Motor neuron (in vitro differentiated cells): ENCODE results near the gene CHMP4B. TPM values are rescaled to one million over a fixed set of nuclear protein-coding genes. Genes with fewer than 3 reads are reported as not detected.

Experiments used
- ATAC-seq, 8 experiments: fragments of 200-7000 bp; cut with Tn5 transposase; replicated peaks in 6 of 8; 2 replicates each; pipeline ENCODE4 v1.8.0; 2021; ENCODE audit warnings: mild to moderate bottlenecking in 8 of 8, moderate library complexity in 8 of 8
- H3K27ac ChIP-seq, 2 donors: fragments of 250-450 bp; sonication (Bioruptor Pico); 2 replicates each; pipeline ENCODE4 v1.9.0; 2021; ENCODE audit warnings: antibody characterized with exemption in 2 of 2, mild to moderate bottlenecking in 2 of 2, moderate library complexity in 1 of 2
- H3K4me1 ChIP-seq, 2 donors: fragments of 250-450 bp; sonication (Bioruptor Pico); replicated peaks in 1 of 2; 2 replicates each; pipeline ENCODE4 v1.6.1; 2021; ENCODE audit warnings: antibody characterized with exemption in 2 of 2, mild to moderate bottlenecking in 2 of 2, moderate library complexity in 1 of 2
- H3K4me3 ChIP-seq, 5 donors: fragments of 250-450 bp; sonication (Bioruptor Pico); 2 replicates each; pipeline ENCODE4 v1.9.0; 2021; ENCODE audit warnings: antibody characterized with exemption in 5 of 5, mild to moderate bottlenecking in 5 of 5, moderate library complexity in 4 of 5
- WGBS, 10 experiments: fragments of 450-650 bp; shearing (Covaris generic); methylation state at CpG; one replicate each; pipeline ENCODE4 v1.0.0; 2022; 5-methylcytosine and 5-hydroxymethylcytosine counted together
- in situ Hi-C, 9 experiments: fragments of 400-800 bp; cut with MboI; loops; one replicate each; pipeline ENCODE4 v1.15.0; 2021; ENCODE audit warnings: low sequenced_read_pairs in 9 of 9, low pct_unique_long_range_greater_than_20kb in 2 of 9; ENCODE audit not compliant: unreplicated experiment in 9 of 9
- total RNA-seq, 8 experiments: library from RNA; unstranded; fragments of 300-600 nt; gene quantifications; 2 replicates each; pipeline versions ENCODE4 v1.2.3 to v1.2.4, GENCODE V29; 2022

The CHMP4B gene
- total RNA-seq, 8 experiments from 2014 or later, result 30.3 to 74.5 (median 54.4) TPM

- H3K4me1 ChIP-seq, result peaks cover 31 to 42% of the 10 kb centered on the region in 2 donors
- no peak overlapping the region for H3K4me3 ChIP-seq
- H3K27ac ChIP-seq, result no peak overlapping the region
- in situ Hi-C loops, result no loop called here
- ATAC-seq, result peak in 1 of 8 experiments; percentile 23
- 69 to 97% (median 86%) methylated on average over 3 to 8 of the region's 8 CpGs; no CpG with 5 or more reads in 2 of the 10 experiments for WGBS, 10 experiments
These were observed 27.1 kb downstream of the CHMP4B start for GRCh38 chr20:33838035-33838864.

- no peak overlapping the region for H3K27ac ChIP-seq
- WGBS, 10 experiments, result 100% methylated on average over 1 to 3 of the region's 3 CpGs; no CpG with 5 or more reads in 2 of the 10 experiments
- in situ Hi-C loops, result no loop called here
- ATAC-seq, result peak in 1 of 8 experiments; percentile 28
- H3K4me1 ChIP-seq, result peaks cover 24 to 40% of the 10 kb centered on the region in 2 donors
- H3K4me3 ChIP-seq, result no peak overlapping the region
These were observed 28.4 kb downstream of the CHMP4B start for GRCh38 chr20:33839591-33839990.

DNA sequence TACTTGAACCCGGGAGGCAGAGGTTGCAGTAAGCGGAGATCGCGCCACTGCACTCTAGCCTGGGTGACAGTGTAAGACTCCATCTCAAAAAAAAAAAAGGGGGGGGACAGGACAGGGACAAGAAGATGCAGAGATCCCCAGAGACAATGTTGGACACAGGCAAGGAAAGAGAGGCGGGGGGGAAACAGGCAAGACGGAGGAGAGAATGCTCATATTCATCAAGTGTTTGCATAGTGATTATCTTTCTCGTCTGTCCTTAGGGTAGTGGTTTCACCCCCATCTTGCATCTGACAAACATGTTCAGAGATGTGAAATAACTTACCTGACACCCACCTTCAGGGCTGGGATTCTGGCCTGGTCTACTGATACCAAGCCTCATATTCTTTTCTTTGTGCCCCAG is 29.0 kb downstream of the CHMP4B start:
- 79 to 100% (median 92%) methylated on average over 1 to 6 of the region's 7 CpGs; no CpG with 5 or more reads in 3 of the 10 experiments for WGBS, 10 experiments
- no peak overlapping the region for H3K27ac ChIP-seq
- peaks cover 24 to 40% of the 10 kb centered on the region in 2 donors for H3K4me1 ChIP-seq
- H3K4me3 ChIP-seq, result no peak overlapping the region
- ATAC-seq, result peak in 1 of 8 experiments; percentile 77
- in situ Hi-C loops, result no loop called here

DNA sequence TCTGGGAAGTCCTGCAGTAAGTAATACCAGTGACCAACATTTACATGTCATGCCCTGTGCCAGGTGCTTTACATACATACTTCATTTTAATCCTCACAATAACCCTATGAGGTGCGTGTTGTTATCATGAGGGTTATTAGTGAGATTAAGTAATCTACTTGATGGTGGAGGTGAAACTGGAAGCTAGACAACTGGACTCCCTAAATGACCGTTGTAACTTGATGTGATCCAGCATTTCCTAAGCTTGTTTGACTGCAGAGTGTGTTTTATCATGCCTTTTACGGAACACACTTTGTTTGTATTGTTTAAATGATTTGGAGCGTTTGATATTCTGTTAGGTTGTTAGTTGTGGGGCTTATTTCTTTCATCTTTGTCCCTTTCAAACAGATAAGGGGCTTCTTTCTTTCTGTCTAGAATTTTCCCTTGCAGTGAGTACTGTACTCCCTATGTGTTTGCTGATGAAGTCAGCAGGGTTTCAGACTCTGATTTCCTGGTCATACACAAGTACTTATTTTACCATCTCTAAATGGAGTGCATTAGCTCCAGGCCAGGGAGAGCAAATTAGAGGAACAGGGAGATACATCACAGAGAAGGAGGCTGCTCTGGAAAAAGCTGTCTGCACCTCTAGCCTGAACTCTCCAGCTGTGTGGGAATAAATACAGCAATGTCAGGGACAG is 29.7 kb downstream of the CHMP4B start:
- in situ Hi-C loops, result no loop called here
- Histone ChIP-seq H3K27ac (no peak overlapping the region), H3K4me1 (peaks cover 24 to 38% of the 10 kb centered on the region in 2 donors), H3K4me3 (no peak overlapping the region)
- ATAC-seq, result peak in 4 of 8 experiments; percentile 35 to 53 (median 43)
- WGBS, 10 experiments, result 68 to 100% (median 83%) methylated on average over 1 to 4 of the region's 4 CpGs; no CpG with 5 or more reads in 2 of the 10 experiments

- Histone ChIP-seq H3K4me3 (no peak overlapping the region), H3K27ac (no peak overlapping the region), H3K4me1 (peaks cover 27 to 38% of the 10 kb centered on the region in 2 donors)
- no peak for ATAC-seq
- in situ Hi-C loops, result no loop called here
- WGBS, 10 experiments, result 80 to 100% (median 86%) methylated on average over 1 to 3 of the region's 4 CpGs; no CpG with 5 or more reads in 6 of the 10 experiments
These were observed 30.3 kb downstream of the CHMP4B start for GRCh38 chr20:33841436-33841799.

- no peak overlapping the region for H3K4me3 ChIP-seq
- 33 to 100% (median 80%) methylated on average over 1 to 3 of the region's 3 CpGs; no CpG with 5 or more reads in 5 of the 10 experiments for WGBS, 10 experiments
- no peak for ATAC-seq
- peaks cover 33 to 38% of the 10 kb centered on the region in 2 donors for H3K4me1 ChIP-seq
- no peak overlapping the region for H3K27ac ChIP-seq
- in situ Hi-C loops, result no loop called here
These were observed 31.2 kb downstream of the CHMP4B start for GRCh38 chr20:33842346-33842745.

DNA sequence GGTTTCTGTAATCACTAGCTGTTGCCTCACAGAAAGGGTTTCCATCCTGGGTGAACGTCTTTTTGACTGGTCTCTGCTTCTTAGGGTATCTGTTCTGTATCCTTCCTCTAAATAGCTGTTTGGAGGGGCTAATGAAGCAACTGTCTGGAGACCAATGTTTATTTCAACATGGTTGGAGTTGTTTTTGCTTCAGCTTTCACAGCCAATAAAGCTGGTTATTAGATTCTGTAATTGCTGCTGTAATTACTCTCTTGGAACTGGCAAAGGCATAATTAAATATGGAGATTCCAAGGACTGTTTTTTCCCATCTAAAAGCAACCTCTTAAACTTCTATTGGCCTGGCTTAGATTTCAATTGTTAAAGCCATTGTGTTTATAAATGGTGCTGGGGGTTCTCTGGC is 31.9 kb downstream of the CHMP4B start:
- ATAC-seq, result no peak
- Histone ChIP-seq H3K4me1 (peaks cover 29 to 41% of the 10 kb centered on the region in 2 donors), H3K4me3 (no peak overlapping the region), H3K27ac (no peak overlapping the region)
- in situ Hi-C loops, result no loop called here
- 14 to 86% (median 82%) methylated on average over 1 of the region's 1 CpG; no CpG with 5 or more reads in 5 of the 10 experiments for whole genome bisulfite sequencing, 10 experiments

GRCh38 chr20:33843854-33844253 is 32.7 kb downstream of the CHMP4B start:
- in situ Hi-C loops, result no loop called here
- WGBS, 10 experiments, result 61 to 100% (median 84%) methylated on average over 1 to 3 of the region's 4 CpGs; no CpG with 5 or more reads in 6 of the 10 experiments
- no peak overlapping the region for H3K4me3 ChIP-seq
- no peak for ATAC-seq
- H3K4me1 ChIP-seq, result peaks cover 23 to 41% of the 10 kb centered on the region in 2 donors
- no peak overlapping the region for H3K27ac ChIP-seq

GRCh38 chr20:33846291-33846935 is 35.3 kb downstream of the CHMP4B start:
- Histone ChIP-seq H3K4me1 (peaks cover 14 to 31% of the 10 kb centered on the region in 2 donors), H3K27ac (peak overlapping the region in 1 of 2 donors; percentile 33), H3K4me3 (no peak overlapping the region)
- peak in 5 of 8 experiments; percentile 46 to 85 (median 81) for ATAC-seq
- 42 to 100% (median 70%) methylated on average over 1 to 5 of the region's 6 CpGs; no CpG with 5 or more reads in 3 of the 10 experiments for WGBS, 10 experiments
- in situ Hi-C loops, result no loop called here

DNA sequence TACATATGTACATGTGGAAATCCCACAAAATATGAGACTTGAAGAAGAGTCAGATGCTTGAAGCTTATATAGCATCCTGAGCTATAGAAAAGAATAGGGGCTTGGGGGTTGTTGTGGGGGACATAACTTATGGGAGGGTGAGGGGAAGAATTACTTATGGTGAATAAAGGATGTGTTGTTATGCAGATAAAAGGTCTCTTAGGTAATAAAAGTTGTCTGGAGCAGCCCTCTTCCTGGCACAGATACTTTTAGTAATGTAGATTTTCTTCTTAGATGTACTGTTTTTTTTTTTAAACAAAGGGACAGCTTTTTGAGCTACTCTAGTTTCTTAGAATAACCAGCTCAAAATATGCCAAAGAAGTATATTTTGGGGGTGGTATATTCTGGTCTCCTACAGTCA is 35.9 kb downstream of the CHMP4B start:
- peak overlapping the region in 1 of 2 donors; percentile 33 for H3K27ac ChIP-seq
- no peak for ATAC-seq
- no peak overlapping the region for H3K4me3 ChIP-seq
- peaks cover 14 to 29% of the 10 kb centered on the region in 2 donors for H3K4me1 ChIP-seq
- in situ Hi-C loops, result no loop called here

DNA sequence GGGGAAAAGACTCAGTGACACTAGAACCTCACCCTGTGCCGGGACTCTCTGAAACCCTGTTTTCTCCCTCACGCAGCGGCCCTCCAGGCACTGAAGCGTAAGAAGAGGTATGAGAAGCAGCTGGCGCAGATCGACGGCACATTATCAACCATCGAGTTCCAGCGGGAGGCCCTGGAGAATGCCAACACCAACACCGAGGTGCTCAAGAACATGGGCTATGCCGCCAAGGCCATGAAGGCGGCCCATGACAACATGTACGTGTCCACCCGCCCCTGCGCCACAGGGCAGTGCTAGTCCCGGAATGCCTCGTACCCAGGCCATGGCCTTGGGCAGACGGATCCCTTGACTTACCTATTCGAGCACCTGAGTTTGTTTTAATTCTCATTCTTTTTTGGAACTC is 37.2 kb downstream of the CHMP4B start:
- Histone ChIP-seq H3K4me3 (no peak overlapping the region), H3K27ac (no peak overlapping the region), H3K4me1 (peaks cover 9 to 20% of the 10 kb centered on the region in 2 donors)
- ATAC-seq, result no peak
- in situ Hi-C loops, result no loop called here
- 82 to 100% (median 97%) methylated on average over 1 to 13 of the region's 19 CpGs; no CpG with 5 or more reads in 1 of the 10 experiments for WGBS, 10 experiments

DNA sequence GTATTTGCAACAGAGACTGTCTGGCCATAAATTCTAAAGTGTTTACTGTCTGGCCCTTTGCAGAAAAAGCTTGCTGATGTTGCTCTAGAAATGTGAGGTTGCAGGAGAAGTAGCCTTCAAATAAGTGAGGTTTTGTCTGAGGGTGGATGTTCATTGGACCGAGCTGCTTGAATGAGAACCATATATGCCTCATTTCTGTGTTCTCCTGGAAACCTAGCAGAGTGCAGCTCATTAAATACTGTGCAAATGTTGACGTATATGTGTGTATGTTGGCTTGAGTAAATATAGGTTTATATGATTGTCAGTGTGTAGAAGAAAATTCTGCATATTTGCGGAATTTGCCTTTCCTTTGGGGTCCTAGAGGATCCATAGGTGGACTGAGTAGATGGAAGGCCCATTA is 39.0 kb downstream of the CHMP4B start:
- WGBS, 10 experiments, result 82 to 100% (median 100%) methylated on average over 1 to 3 of the region's 3 CpGs; no CpG with 5 or more reads in 2 of the 10 experiments
- Histone ChIP-seq H3K4me3 (no peak overlapping the region), H3K4me1 (peaks cover 9 to 16% of the 10 kb centered on the region in 2 donors), H3K27ac (no peak overlapping the region)
- ATAC-seq, result no peak
- in situ Hi-C loops, result loop anchor here in 3 of 9 experiments (25.0 kb wide), 1 partner anchor 212 kb away; no protein-coding TSS in a partner anchor
